Stimulated activated CD8-positive, alpha-beta memory T cell treated with anti-CD3 and anti-CD28 coated beads, Interleukin-15, amount 100 ng/mL, for 1 hour (primary cell): ENCODE measurements around the gene MYRIP.
"Not testable (repeated sequence)": the region's sequence is repeated elsewhere in the genome, so short reads cannot be mapped to it uniquely, and the experiment has no call there.

ENCODE experiments used
- DNase-seq: peaks from one replicate; pipeline ENCODE4 v3.0.0-alpha.2; 2020; ENCODE audit warnings: low read depth

Gene MYRIP

DNA sequence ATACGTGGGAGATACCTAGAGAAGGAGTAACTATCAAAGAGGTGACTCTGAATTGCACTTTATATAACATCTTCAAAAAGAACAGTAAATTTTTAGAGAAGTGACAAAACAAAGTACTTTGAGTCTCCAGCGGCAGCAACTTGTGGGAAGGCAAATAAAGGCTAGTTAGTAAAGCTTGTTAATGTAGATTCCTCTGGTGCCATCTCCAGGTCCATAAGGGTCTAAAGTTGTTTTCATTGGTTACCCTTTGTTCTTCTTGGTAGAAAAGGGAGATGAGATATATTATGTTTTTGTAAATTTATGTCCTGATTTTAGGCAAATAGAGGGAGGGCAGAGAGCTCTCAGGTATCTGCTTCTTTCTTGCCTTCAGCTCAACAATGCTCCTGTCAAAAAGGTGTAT, 161.6 kb downstream of the MYRIP start:
- DNase-seq = no peak

DNA sequence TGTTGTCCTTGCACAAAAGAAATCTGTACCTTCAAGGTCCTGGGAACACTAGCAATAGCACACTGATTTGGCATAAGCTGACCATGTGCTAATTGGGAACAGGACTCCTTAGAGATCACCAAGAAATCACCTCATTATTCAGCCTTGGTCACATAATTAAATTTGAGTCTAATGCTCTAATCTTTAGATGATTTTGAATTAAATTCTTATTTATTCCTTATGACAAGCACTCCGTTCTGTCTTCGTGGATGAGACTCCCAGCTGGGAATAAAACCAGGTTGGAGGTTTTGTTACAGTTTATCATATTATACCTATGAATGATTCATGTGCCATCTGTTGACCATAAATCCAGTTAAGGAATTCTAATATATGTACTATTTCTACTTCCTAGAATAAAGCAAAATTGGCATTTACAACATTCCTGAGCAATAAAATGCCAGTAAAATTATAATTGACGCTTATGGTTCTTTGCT, 162.2 kb downstream of the MYRIP start:
- DNase-seq = no peak

DNA sequence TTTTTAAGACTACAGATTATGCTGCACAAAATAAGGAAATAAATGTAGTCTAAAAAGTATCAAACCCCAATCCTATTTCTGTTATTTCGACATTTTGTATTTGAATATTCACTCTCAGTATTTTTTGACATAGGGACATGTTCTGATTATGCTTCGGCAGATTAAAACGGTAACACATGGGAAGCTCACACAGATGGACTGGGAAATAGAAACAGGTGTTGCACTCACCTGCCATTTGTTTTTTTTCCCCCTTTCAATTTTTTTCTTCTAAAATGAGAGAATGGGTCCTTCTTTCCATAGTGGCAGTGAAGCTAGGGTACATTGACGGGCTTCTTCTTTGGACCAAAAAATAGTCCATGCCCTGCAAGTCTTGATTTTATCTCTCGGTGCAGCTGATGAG, 163.1 kb downstream of the MYRIP start:
- no peak for DNase-seq

DNA sequence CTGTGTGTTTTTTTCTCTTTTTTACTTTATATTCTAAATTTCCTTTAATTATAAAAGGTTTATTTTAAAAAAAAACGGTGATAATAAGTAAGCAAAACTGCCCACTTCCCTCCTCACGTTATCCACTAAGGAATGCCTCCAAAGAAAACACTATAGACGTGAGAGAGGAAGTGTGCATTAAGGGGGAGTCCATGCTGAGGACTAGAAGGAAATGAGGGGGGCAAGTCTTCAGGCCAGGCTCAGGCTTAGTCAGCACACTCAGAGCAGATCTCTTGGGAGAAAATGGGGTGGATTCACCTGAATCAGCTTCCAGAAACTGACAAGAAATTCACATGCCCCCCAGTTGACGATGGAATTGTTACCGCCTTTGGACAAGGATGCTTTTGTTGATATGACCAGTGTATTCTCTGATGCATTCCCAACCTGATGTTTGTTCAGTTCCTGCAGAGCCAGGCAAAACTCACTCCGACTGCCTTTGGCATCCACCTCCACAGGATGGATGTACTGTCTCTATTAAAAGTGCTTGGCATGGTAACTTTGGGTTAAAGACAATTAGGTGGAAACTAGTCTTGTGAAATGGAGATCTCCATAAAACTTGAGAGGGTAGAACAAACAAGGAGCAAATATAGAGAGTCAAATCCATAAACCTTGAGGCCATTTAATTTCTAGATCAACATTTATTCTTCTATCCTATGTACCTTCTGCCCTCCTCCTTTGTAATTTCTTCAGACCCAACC, 167.8 kb downstream of the MYRIP start:
- DNase-seq = no peak

DNA sequence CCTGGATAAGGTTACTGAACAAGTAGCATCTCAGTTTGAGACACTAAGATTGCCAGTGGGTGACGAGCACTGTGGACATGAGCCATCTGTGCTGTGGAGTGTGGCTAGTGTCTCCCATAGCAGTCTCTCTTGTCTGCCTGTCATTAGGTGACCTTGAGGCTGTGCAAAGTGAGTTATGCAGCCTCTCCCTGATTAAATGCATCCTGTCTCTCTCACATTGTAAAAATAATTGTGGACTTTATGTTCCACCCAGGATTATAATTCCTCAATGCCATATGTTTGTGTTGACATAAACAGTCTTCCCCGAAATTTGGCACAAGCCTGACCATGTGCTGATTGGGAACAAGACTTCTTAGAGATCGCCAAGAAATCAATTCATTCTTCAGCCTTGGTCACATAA, 168.9 kb downstream of the MYRIP start:
- DNase-seq = no peak

DNA sequence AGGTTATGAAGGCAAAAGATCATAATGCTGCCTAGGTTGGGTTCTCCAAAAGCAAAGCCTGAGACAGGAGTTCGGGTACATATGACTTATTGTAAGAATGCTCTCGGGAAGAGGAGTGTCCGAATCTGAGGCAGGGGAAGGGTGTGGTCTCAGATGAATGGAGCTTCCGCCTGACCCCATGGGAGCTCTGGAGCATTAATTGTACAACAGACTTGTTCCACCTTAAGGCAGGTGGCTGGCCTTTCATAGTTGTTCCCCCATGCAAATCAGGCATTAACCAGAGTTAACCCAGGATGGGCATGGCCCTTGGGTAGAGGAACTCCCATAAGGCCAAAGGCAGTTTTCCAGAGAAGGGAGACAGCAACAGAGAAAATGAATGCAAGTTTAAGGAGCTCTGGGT, 170.6 kb downstream of the MYRIP start:
- DNase-seq = no peak

DNA sequence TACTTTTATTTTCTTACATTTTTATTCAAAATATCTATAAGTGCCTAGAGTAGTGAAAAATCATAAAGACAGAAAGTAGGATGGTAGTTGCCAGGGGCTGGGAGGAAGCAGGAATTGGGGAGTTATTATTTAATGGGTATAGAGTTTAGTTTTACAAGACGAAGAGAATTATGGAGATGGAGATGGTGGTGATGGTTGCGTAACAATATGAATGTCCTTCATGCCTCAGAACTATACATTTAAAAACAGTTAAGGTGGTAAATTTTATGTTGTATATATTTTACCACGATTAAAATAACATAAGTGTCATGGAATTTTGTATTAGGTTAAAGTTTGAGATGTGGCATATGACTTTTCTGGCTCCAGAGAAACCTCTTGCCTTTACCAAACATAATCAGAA, 171.4 kb downstream of the MYRIP start:
- no peak for DNase-seq

DNA sequence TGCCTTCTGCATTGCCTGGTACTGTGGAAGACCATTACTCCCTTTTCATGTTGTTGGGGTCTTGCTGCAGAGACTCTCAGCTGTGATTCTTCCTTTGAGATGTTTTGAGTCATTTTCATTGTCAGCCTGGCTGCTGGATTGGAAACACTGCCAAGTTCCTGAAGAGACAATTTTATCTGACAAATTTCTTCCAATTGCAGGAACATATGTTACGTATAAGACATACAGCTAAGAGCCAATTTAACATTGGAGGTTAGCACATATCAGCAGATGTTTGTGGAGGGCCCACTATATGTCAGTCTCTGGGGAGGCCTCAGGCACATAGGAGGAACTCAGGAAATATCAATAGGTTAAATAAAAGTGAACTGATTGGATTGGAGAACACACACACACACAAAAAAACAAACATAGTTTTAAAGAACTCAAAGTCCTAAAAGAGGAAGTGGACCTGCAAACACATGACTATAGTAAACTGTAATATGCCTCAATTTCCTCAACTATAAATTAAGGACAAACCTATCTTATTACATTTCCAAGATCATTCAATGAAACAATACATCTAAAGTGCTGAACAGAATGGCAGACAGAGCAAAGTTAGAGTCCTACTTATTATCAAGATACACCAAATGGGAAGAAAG, 172.3 kb downstream of the MYRIP start:
- no peak for DNase-seq

DNA sequence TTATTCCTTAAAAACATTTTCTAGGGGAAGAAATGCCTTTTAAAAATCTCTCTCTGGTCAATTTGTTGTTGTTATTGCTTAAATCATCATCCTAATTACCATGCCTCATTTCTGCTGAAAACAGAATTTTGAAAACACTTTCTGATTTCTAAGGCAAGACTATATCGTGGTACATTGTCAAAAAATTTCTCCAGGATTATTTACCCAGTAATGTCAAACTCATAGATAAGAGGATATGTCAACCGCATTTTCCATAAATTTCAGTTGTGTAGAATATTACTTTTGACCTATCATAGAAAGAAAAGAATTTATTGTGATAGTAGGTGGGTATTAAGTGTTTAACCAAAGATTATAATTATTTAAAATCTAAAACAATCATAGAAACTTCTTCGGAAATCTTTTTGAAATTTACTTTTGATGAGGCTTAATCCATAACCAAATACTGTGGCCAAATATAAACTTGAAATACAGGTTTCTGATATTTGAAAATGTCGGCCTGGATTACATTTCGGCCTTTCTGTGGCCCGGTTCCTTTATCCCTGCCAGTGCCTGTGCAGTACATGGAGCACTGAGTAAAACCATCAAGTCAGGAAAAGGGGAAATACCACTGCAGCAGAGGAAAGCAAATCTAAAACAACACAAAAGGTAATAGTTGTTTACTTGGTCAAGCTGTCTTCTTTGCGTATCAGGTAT, 173.4 kb downstream of the MYRIP start:
- no peak for DNase-seq

DNA sequence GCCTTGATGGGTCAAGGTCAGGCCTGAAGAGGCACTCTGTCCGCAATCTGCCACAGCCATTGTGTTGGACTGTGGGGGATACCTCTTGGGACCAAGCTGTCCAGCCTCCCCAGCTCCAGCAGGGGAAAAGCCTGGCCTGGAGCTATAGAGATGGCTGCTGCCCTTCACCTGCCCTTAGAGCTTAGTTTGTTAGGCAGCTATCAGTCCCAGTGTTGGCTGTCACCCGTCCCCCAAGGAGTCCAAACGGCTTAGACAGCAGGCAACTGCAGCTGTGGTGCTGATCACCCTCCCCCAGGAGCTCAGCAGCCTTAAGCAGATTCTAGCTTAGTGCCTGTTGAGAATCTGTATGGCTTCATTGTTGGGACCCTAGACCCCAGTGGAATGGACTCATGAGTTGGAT, 180.3 kb downstream of the MYRIP start:
- no peak for DNase-seq

DNA sequence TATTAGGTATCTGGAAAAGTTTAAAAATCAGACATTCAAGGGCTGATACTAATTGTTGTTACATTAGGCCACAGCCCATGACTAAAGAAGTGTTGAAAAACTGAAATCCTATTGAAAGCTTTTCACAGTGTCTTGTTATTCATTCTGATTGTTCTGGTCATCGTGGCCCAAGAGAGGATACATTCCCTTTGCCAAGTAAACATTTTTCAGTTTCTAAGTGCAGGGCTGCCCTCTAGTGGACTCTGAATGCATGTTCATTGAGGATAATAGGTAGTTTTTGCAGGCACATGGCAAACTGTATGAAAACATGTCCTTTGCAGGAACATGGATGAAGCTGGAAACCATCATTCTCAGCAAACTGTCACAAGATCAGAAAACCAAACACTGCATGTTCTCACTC, 181.1 kb downstream of the MYRIP start:
- no peak for DNase-seq

DNA sequence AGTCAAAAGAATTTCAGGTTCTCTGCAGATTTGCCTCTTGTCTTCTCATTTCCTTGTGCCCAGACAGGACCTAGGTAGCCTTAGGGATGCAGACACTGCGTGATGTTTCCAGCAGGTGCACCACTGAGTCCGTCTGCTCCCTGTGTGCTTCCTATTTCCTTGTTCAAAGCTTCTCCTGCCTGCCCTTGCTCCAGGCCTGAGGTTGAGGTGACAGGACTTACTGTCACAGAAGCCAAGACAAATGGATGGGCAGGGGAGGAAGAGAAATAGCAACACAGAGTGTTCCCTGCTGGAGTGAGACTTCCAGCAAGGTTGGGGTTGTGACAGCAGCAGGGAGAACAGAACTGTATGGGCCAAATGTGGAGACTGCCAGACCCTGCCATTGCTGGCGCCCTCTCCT, 199.4 kb downstream of the MYRIP start:
- no peak for DNase-seq

DNA sequence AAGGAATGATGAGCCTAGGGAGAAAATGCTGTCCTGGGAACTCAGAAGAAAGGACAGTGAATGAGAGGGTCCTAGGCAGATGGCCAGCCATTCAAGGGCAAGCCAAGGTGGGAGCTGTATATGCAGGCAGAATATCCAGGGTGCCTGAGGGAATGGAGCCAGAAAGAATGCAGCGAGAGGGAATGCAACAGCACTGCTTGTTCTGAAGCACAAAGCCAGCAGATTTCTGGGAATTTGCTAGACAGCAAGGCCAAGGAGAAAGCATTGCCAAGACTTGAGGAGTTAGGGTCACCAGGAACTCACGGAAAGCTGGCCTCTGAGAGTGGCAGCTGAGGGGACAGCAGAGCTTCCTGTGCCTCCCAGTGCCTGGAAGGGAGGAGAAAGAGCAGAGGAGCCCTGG, 200.6 kb downstream of the MYRIP start:
- DNase-seq = no peak

DNA sequence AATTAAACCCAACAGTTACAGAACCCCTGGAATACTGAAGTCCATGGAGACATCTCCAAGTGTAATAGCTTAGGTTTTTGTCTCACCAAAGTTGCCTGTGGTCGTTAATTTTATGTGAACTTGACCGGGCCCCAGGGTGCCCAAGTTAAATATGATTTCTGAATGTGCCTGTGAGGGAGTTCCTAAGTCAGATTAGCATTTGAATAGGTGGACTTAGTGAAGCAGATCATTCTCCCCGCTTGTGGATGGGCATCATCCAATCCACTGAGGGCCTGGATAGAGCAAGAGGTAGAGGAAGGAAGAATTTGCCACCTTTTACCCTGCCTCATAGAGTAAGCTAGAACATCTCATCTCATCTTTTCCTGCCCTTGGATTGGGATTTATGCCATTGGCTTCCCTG, 203.0 kb downstream of the MYRIP start:
- DNase-seq = no peak

DNA sequence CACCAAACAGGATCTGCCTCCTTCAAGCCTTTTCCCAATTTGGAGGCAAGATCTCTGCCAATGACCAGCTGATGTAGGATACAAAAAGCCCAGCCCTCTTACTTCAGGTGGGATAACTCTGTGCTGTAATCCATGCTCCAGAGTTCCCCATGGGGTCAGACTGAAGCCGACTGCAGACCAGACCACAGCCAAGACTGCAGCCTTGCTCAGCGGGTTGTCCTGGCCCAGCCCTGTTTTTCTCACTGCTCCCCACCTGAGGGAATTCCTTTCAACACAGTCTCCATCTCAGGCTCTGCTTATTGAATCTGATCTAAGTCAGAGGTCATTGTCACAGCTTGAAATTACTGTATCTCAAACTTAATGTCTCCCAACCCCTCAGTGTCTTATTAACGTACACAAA, 207.0 kb downstream of the MYRIP start:
- no peak for DNase-seq

DNA sequence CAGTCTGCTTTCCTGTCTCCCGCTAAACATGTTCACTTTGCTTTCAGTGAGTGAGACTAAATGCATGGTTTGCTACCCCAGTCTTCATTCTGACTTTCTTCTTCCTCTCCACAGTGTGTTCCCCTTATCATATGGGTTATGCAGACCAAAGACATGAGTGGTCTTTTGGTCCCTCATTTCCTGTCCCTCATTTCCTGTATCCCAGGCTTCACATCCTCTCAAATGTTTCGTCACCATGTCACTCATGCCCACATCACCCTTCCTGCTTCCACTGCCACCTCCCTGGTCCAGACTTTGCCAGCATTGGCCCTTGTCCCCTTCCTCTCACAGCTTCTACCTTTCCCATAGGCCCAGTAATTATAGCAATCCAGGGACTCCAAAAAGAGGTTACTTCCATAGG, 209.0 kb downstream of the MYRIP start:
- DNase-seq = no peak

DNA sequence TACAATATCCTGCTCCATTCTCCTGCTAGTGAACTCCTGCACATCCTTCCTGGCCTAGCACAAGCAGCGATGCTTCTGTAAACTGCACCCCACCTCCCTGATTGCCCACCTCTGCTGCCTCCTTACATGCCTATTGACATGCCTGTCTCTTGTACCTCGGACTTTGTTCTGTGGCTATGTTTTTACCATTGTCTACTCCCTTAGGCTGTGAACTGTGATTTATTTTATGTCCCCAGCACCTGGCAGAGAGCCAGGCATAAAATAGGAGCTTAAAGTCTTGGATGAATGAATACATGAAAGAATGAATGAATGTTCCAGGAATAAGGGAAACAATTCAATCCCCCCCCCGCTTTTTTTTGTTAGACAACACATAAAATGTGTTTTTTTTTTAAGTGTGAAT, 210.0 kb downstream of the MYRIP start:
- DNase-seq = no peak

DNA sequence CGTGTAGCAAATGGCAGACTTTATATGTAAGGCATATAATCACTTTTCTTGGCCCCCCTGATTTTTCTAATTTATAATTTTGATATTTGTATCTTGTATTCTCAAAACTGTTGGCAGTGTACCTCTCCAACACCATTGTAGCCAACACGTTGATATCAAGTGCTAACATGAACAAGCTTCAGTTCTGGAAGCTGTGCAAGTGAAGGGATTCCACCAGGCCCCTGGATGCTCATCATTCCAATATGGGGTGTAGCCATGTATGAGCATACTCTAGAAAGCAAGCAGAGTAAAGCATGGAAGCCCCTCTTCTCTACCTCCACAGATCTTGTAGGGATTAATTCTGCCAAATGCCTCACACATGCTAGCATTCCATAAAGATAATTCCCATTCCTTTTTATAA, 211.3 kb downstream of the MYRIP start:
- DNase-seq = no peak

DNA sequence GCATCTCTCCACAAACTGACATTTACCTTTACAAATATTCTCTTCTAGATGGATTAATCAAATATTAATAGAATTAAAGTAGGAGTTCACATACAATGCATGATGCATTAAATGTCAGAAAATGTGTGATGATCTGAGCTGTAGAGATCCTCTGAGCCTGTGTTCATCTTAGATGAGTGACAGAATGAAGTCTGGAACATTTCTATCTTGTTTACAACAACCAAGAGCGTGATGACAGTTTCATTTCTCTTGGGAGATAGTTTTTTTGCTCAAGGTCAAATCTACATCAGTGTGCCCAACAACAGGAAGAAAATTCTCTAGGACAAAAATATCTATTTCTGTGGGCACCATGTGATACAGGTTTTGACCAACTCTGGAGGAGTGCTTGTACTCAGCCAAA, 211.9 kb downstream of the MYRIP start:
- no peak for DNase-seq

DNA sequence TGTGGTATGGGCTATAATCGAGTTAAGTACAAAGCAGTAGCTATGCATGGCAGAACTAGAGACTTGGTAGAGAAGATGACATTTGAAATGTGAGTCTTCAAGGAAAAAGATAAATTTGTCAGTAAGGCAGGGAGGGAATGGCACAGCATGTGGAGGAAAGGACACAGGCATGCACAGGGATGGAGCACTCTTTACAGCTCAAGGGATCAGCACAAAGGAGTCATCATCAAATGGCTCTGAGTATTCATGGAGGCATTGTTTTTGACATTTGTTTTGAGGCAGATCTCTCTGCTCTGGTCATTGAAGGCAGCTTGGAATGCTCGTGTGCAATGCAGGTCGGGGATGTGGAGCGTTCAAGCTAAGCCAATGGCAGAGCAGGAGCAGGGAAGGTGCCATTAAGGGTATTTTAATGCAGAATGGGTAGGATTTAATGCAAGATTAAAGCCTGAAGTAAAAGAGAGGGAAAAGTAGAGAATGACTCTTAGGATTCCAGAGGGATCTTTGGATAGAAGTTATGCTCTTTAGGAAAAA, 213.0 kb downstream of the MYRIP start:
- DNase-seq = no peak

DNA sequence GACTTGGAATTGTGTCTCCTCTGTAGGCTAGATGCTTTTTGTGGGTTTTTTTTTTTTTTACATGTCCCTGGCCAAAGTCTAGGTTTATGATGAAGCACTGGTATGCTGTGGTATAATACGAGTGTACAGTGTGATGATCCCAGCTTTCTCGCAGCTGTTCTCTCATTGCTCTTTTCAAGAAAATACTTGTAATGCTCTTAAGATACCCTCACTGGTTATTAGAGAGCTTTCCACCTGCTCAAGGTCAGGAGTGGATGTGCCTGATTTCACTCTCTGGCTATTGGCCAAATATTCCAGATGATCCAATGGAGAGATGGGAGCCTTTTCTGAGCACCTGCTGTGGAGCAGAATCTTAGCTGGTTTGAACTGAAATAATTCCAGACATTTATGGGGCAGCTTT, 215.1 kb downstream of the MYRIP start:
- no peak for DNase-seq

DNA sequence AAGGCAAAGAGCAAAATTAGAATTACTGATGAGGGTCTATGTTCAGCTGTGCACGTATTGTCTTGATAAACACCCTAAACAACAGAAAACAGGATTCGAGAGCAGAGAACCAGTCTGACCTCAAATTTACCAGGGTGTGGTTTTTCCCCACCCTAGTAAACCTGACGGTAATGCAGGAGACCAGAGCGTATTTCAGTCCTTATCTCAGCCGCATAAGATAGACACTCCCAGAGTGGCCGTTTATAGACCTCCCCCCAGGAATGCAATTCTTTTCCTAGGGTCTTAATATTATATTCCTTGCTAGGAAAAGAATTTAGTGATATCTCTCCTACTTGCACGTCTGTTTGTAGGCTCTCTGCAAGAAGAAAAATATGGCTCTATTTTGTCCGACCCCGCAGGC, 216.5 kb downstream of the MYRIP start:
- DNase-seq = not testable (repeated sequence)

DNA sequence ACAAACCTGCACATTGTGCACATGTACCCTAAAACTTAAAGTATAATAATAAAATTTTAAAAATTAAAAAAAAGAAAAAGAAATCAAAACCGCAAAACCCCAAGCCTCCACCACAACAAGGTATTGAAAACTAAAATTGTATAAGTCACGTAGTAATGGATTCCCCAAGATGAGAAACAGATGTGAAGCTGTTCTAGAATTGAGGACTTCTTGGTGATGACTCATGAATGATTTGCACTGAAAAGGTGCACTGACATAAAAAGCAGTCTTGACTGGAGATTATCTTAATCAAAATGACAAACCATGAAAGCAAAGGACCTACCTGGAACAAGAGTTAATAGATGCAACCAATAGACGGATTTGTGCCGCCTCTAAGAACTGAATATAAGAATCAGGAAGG, 225.8 kb downstream of the MYRIP start:
- DNase-seq = no peak
